Measurements from ENCODE around the gene ZFAND6.

GRCh38 chr15:80076321-80077318, 17.1 kb downstream of the ZFAND6 start:
- TF ChIP-seq POLR2AphosphoS5 (IDR thresholded peaks at IDR 0.05) (no peak), CTCF (IDR thresholded peaks at IDR 0.05 in 8 of 11, conservative IDR thresholded peaks at IDR 0.05 in 3 of 11) (no peak)
